ENCODE measurements around the gene VPS33B. TPM values are rescaled to one million over a fixed set of nuclear protein-coding genes. Genes with fewer than 3 reads are reported as not detected.

The VPS33B gene
- total RNA-seq, 1 experiment from 2014 or later = 18.4 TPM

DNA sequence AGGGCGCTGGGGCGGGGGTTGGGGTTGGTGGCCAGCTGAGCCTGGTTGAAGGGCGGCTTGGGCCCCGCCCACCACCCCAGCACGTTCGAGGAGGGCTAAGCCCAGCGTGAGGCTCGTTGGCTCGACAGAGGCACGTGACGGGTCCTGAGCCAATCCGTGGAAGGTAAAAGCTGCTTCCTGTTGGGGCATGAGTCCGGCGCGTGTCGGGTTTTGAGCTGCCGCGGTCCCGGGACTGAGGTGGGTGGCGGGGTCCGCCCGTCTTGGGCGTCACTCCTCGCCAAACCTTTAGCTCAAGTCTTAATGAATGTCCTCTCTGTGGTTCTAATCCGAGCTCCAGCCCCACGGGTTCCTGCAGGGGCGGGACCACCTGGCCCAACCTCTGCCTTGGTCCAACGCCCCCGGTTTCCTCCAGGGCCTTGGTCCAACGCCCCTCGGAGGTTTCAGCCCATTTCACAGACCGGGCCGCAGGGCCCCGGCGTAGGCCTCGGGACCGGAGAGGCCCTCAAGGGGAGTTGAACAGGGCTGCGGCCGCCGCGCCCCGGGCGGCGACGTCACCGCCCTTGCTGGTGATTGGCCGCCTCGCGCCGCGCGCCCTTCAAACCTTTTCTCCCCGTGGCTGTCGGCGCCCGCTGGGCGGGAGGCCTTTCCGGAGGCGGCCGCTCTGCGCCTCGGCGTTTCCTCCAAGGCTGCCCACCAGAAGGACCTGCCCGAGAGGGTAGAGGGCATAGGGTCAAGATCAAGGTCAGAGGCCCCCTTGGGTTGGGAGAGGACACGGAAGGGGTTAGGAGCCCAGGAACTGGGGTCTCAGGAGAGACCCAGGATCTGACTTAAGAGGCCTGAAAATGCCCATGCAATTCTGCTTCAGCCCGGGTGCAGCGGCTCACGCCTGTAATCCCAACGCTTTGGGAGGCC is 67.4 kb downstream of the VPS33B start, which contains the start of gene RCCD1:
Gene RCCD1, plus strand, starts transcription at position 173 of the 912 bp plus-strand sequence. CDS start 1,851 bp downstream, outside the sequence.
- no peaks in the 10 kb centered on the region for H3K4me1 Mint-ChIP-seq (ENCODE audit: low read depth, unreplicated experiment)
- intact Hi-C loops (cut with micrococcal nuclease; ENCODE audit: unreplicated experiment) = loop anchor here (5.0 to 10.0 kb wide), 2 partner anchors 77 to 320 kb away; no protein-coding TSS in a partner anchor
- H3K4me3 Mint-ChIP-seq (ENCODE audit: low read depth, unreplicated experiment) = peak within 1 kb of the TSS; percentile 92
- peak within 1 kb of the TSS; percentile 78 for H3K27ac Mint-ChIP-seq (ENCODE audit: unreplicated experiment)
- CTCF ChIA-PET = interaction anchor here (0.7 to 3.2 kb wide), 5 partner anchors 20 to 476 kb away, joined by 3 to 23 read pairs (median 6); partner anchors contain the start of genes HDDC3 and UNC45A
- peaks cover 59% of the 10 kb centered on the region for H3K36me3 Mint-ChIP-seq (ENCODE audit: insufficient read depth, unreplicated experiment)
- H3K27me3 Mint-ChIP-seq (ENCODE audit: unreplicated experiment) = no peaks in the 10 kb centered on the region
- DNase-seq = peak; percentile 97
- TSS peak; percentile 73 for BruUV-seq (replicated peaks)
- TF ChIP-seq, protein P1, sequence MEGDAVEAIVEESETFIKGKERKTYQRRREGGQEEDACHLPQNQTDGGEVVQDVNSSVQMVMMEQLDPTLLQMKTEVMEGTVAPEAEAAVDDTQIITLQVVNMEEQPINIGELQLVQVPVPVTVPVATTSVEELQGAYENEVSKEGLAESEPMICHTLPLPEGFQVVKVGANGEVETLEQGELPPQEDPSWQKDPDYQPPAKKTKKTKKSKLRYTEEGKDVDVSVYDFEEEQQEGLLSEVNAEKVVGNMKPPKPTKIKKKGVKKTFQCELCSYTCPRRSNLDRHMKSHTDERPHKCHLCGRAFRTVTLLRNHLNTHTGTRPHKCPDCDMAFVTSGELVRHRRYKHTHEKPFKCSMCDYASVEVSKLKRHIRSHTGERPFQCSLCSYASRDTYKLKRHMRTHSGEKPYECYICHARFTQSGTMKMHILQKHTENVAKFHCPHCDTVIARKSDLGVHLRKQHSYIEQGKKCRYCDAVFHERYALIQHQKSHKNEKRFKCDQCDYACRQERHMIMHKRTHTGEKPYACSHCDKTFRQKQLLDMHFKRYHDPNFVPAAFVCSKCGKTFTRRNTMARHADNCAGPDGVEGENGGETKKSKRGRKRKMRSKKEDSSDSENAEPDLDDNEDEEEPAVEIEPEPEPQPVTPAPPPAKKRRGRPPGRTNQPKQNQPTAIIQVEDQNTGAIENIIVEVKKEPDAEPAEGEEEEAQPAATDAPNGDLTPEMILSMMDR (IDR thresholded peaks at IDR 0.05; ENCODE audit: unreplicated experiment) = no peak
- H3K9me3 Mint-ChIP-seq (ENCODE audit: low read depth, unreplicated experiment) = no peaks in the 10 kb centered on the region

DNA sequence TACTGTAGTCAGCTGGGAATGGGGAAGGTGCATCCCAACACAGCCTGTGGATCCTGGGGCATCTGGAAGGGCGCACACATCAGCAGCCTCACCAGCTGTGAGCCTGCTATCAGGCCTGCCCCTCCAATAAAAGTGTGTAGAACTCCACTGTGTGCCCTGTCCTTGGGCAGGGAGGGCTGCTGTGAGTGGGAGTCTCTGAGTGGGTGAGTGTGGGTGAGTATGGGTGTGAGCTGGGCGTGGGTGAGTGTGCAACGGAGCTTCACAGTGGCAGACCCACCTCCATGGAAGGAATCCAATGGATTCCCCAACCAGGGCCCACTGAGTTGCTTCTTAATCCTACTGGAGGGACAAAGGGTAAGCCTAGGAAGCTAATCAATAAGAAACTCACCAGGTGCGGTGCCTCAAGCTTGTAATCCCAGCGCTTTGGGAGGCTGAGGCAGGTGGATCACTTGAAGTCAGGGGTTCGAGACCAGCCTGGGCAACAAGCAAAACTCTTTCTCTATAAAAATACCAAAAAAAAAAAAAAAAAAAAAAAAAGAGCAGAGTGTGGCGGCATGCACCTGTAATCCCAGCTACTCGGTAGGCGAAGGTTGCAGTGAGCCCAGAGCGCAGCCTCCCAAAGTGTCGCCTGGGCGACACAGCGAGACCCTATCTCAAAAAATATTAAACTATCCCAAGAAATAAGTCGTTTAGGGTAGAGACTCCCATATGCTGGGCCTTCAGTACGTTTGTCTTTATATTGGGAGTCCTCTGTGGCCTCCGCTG is 68.3 kb downstream of the VPS33B start:
- no peak for DNase-seq
- H3K27me3 Mint-ChIP-seq (ENCODE audit: unreplicated experiment) = no peaks in the 10 kb centered on the region
- no peaks in the 10 kb centered on the region for H3K4me1 Mint-ChIP-seq (ENCODE audit: low read depth, unreplicated experiment)
- H3K4me3 Mint-ChIP-seq (ENCODE audit: low read depth, unreplicated experiment) = peak overlapping the region; percentile 92
- TF ChIP-seq, protein P1 (IDR thresholded peaks at IDR 0.05; ENCODE audit: unreplicated experiment) = no peak
- intact Hi-C loops (cut with micrococcal nuclease; ENCODE audit: unreplicated experiment) = loop anchor here (10.0 kb wide), 1 partner anchor 321 kb away; no protein-coding TSS in a partner anchor
- H3K27ac Mint-ChIP-seq (ENCODE audit: unreplicated experiment) = peak overlapping the region; percentile 78
- BruUV-seq (replicated peaks) = no TSS peak
- CTCF ChIA-PET = interaction anchor here (0.7 to 3.2 kb wide), 4 partner anchors 19 to 475 kb away, joined by 3 to 23 read pairs (median 8); partner anchors contain the start of gene UNC45A
- no peaks in the 10 kb centered on the region for H3K9me3 Mint-ChIP-seq (ENCODE audit: low read depth, unreplicated experiment)
- peaks cover 60% of the 10 kb centered on the region for H3K36me3 Mint-ChIP-seq (ENCODE audit: insufficient read depth, unreplicated experiment)

DNA sequence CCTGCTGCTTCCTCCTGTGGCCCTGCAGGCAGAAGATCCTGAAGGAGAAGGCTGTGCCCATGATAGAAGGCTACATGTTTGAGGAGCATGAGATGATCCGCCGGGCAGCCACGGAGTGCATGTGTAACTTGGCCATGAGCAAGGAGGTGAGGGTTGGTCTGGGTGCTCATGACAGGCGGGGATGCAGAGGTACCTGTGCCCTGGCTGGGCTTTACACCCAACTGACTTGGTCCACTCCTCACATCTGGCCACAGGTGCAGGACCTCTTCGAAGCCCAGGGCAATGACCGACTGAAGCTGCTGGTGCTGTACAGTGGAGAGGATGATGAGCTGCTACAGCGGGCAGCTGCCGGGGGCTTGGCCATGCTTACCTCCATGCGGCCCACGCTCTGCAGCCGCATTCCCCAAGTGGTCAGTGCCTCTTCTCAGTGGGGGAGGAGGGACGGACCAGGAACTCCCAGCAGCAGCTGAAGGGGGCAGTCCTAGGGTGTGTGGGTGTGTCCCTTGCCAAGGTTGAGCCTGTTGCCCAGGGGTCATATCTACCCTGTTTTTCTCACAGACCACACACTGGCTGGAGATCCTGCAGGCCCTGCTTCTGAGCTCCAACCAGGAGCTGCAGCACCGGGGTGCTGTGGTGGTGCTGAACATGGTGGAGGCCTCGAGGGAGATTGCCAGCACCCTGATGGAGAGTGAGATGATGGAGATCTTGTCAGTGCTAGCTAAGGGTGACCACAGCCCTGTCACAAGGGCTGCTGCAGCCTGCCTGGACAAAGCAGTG is 69.3 kb downstream of the VPS33B start:
- CTCF ChIA-PET = interaction anchor here (0.8 kb wide), 1 partner anchor 18 kb away, joined by 3 read pairs; the partner anchor contains the start of gene UNC45A
- peaks cover 69% of the 10 kb centered on the region for H3K36me3 Mint-ChIP-seq (ENCODE audit: insufficient read depth, unreplicated experiment)
- TF ChIP-seq, protein P1 (IDR thresholded peaks at IDR 0.05; ENCODE audit: unreplicated experiment) = no peak

More for the DNA sequence above, 69.3 kb downstream of the VPS33B start:
- Mint-ChIP-seq H3K9me3 (ENCODE audit: low read depth, unreplicated experiment) (no peaks in the 10 kb centered on the region), H3K4me1 (ENCODE audit: low read depth, unreplicated experiment) (no peaks in the 10 kb centered on the region), H3K4me3 (ENCODE audit: low read depth, unreplicated experiment) (peak overlapping the region; percentile 18), H3K27ac (ENCODE audit: unreplicated experiment) (peak overlapping the region; percentile 78), H3K27me3 (ENCODE audit: unreplicated experiment) (no peaks in the 10 kb centered on the region)
- BruUV-seq (replicated peaks) = no TSS peak
- DNase-seq = no peak
- intact Hi-C loops (cut with micrococcal nuclease; ENCODE audit: unreplicated experiment) = loop anchor here (10.0 kb wide), 1 partner anchor 322 kb away; no protein-coding TSS in a partner anchor

Measured in Calu3 (cell line).